BLaER1 treated with 17β-estradiol and CSF1 and Interleukin-3, amounts not matched to agents 10 nM and 100 nM (cell line): ENCODE data around the gene FEM1A.
"Not testable (repeated sequence)": the region's sequence is repeated elsewhere in the genome, so short reads cannot be mapped to it uniquely, and the experiment has no call there.

Experiments
- H3K27ac ChIP-seq, 11 experiments: shearing (Covaris generic); formaldehyde crosslinking; 2 replicates each; pipeline ENCODE4 v1.8.1; 2022
- H3K27me3 ChIP-seq, 11 experiments: shearing (Covaris generic); formaldehyde crosslinking; 2 replicates each; pipeline ENCODE4 v1.8.1; 2022
- H3K36me3 ChIP-seq, 11 experiments: shearing (Covaris generic); formaldehyde crosslinking; 2 replicates each; pipeline ENCODE4 v1.8.1; 2022
- H3K4me1 ChIP-seq, 10 experiments: shearing (Covaris generic); formaldehyde crosslinking; 2 replicates each; pipeline ENCODE4 v1.8.1; 2022
- H3K4me2 ChIP-seq, 11 experiments: shearing (Covaris generic); formaldehyde crosslinking; 2 replicates each; pipeline ENCODE4 v1.8.1; 2022
- H3K4me3 ChIP-seq, 10 experiments: shearing (Covaris generic); formaldehyde crosslinking; 2 replicates each; pipeline ENCODE4 v1.8.1; 2022
- H3K9ac ChIP-seq, 11 experiments: shearing (Covaris generic); formaldehyde crosslinking; 2 replicates each; pipeline ENCODE4 v1.8.1; 2022
- H3K9me3 ChIP-seq, 11 experiments: shearing (Covaris generic); formaldehyde crosslinking; replicated peaks in 1 of 11; 2 replicates each; pipeline ENCODE4 v1.8.1; 2022
- H4K20me1 ChIP-seq, 11 experiments: shearing (Covaris generic); formaldehyde crosslinking; 2 replicates each; pipeline ENCODE4 v1.8.1; 2022
- Cebpa-rat ChIP-seq, 11 experiments: shearing (Covaris generic); IDR thresholded peaks; 2 replicates each; pipeline ENCODE4 v1.8.1; 2022

The FEM1A gene

DNA sequence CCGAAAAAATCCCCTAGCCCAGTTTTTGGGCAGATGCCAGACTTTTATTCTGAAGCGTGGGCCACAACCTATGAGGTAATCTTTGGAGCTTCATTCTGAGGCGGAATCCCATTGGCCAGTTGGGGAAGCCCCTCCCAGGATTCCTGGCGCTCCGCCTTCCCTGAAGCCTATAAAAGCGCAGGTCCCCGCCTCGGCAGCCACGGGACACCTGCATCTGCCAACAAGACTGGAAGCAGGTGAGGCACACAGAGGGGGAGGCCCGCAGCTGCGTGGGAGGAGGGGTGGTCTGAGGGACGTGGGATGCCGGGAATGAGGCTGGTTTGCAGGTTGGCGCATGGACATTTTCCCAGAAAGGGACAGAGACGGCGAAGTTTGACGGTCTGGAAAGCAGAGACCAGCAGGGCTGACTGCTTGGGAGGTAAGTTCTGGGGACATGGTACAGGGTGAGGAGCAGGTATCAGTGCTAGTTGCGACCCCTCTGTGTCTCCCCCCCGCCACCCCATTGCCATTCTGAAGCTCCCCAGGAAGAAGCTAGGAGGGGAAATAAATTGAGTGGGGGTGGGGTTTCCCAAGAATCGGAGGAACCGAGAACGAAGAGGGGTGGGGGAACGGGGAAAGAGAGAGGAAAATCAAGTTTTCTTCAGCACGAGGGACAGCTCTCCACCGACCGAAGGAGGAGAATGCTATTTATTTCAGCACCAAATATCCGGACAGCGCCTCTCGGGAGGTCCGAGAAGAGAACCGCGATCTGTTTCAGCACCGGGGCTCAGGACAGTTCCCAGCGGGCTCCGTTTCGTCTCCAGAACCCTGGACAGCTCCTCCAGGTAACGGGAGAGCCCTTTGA, 22.4 kb upstream of the FEM1A start:
- Histone ChIP-seq H3K27ac (no peak overlapping the region), H3K36me3 (no peaks in the 10 kb centered on the region), H4K20me1 (peaks cover 0 to 17% (median 0%) of the 10 kb centered on the region in 11 experiments; a peak in 6 of 22 replicates), H3K27me3 (no peaks in the 10 kb centered on the region; a peak in 1 of 22 replicates), H3K4me2 (no peak overlapping the region), H3K4me1 (peaks cover 9 to 32% (median 23%) of the 10 kb centered on the region in 10 experiments; a peak in 19 of 20 replicates), H3K9me3 (no peaks in the 10 kb centered on the region), H3K4me3 (no peak overlapping the region), H3K9ac (no peak overlapping the region)
- no peak for TF ChIP-seq Cebpa-rat (IDR thresholded peaks at IDR 0.05)

- no peak overlapping the region for H3K4me3 ChIP-seq
- H3K36me3 ChIP-seq, result no peaks in the 10 kb centered on the region
- no peaks in the 10 kb centered on the region; a peak in 1 of 22 replicates for H3K27me3 ChIP-seq
- H3K4me2 ChIP-seq, result peak overlapping the region in 10 of 11 experiments; percentile 29 to 90 (median 70); a peak in 19 of 22 replicates
- H4K20me1 ChIP-seq, result peaks cover 0 to 19% (median 0%) of the 10 kb centered on the region in 11 experiments; a peak in 6 of 22 replicates
- peaks cover 9 to 66% (median 43%) of the 10 kb centered on the region in 10 experiments; a peak in 19 of 20 replicates for H3K4me1 ChIP-seq
- H3K9ac ChIP-seq, result no peak overlapping the region
- no peak overlapping the region for H3K27ac ChIP-seq
- peaks cover 0 to 8% (median 6%) of the 10 kb centered on the region in 11 experiments; a peak in 10 of 22 replicates for H3K9me3 ChIP-seq
- no peak for TF ChIP-seq Cebpa-rat (IDR thresholded peaks at IDR 0.05)
These were observed 19.0 kb upstream of the FEM1A start for GRCh38 chr19:4772566-4772965.

GRCh38 chr19:4773047-4773640, 18.4 kb upstream of the FEM1A start:
- Histone ChIP-seq H3K36me3 (no peaks in the 10 kb centered on the region), H3K27ac (no peak overlapping the region), H3K4me1 (peaks cover 9 to 71% (median 43%) of the 10 kb centered on the region in 10 experiments; a peak in 19 of 20 replicates), H3K4me3 (no peak overlapping the region), H3K9ac (no peak overlapping the region), H3K9me3 (peaks cover 0 to 8% (median 6%) of the 10 kb centered on the region in 11 experiments; a peak in 10 of 22 replicates), H4K20me1 (peaks cover 0 to 19% (median 0%) of the 10 kb centered on the region in 11 experiments; a peak in 6 of 22 replicates), H3K27me3 (no peaks in the 10 kb centered on the region; a peak in 1 of 22 replicates), H3K4me2 (peak overlapping the region; percentile 29 to 90 (median 69); a peak in 21 of 22 replicates)
- TF ChIP-seq Cebpa-rat (IDR thresholded peaks at IDR 0.05), result no peak

GRCh38 chr19:4774136-4774535, 17.4 kb upstream of the FEM1A start:
- peak overlapping the region in 9 of 11 experiments; percentile 29 to 90 (median 71); a peak in 17 of 22 replicates for H3K4me2 ChIP-seq
- peak overlapping the region in 1 of 10 experiments; percentile 12; a peak in 1 of 20 replicates for H3K4me3 ChIP-seq
- peaks cover 0 to 8% (median 6%) of the 10 kb centered on the region in 11 experiments; a peak in 10 of 22 replicates for H3K9me3 ChIP-seq
- TF ChIP-seq Cebpa-rat (IDR thresholded peaks at IDR 0.05), result no peak
- no peak overlapping the region for H3K9ac ChIP-seq
- H3K27ac ChIP-seq, result no peak overlapping the region
- peaks cover 9 to 75% (median 43%) of the 10 kb centered on the region in 10 experiments; a peak in 19 of 20 replicates for H3K4me1 ChIP-seq
- H3K27me3 ChIP-seq, result no peaks in the 10 kb centered on the region; a peak in 1 of 22 replicates
- peaks cover 0 to 14% (median 0%) of the 10 kb centered on the region in 11 experiments; a peak in 6 of 22 replicates for H4K20me1 ChIP-seq
- no peaks in the 10 kb centered on the region for H3K36me3 ChIP-seq

- no peak overlapping the region for H3K27ac ChIP-seq
- peaks cover 0 to 14% (median 0%) of the 10 kb centered on the region in 11 experiments; a peak in 3 of 22 replicates for H4K20me1 ChIP-seq
- no peak overlapping the region for H3K4me3 ChIP-seq
- H3K4me2 ChIP-seq, result peak overlapping the region in 5 of 11 experiments; percentile 14 to 90 (median 85); a peak in 9 of 22 replicates
- H3K27me3 ChIP-seq, result no peaks in the 10 kb centered on the region; a peak in 1 of 22 replicates
- TF ChIP-seq Cebpa-rat (IDR thresholded peaks at IDR 0.05), result no peak
- peaks cover 1 to 16% (median 10%) of the 10 kb centered on the region in 11 experiments; a peak in 18 of 22 replicates for H3K9me3 ChIP-seq
- H3K36me3 ChIP-seq, result no peaks in the 10 kb centered on the region
- H3K9ac ChIP-seq, result no peak overlapping the region
- H3K4me1 ChIP-seq, result peaks cover 9 to 84% (median 44%) of the 10 kb centered on the region in 10 experiments; a peak in 19 of 20 replicates
These were observed 15.8 kb upstream of the FEM1A start for GRCh38 chr19:4775627-4776152.

GRCh38 chr19:4776436-4777211, 14.9 kb upstream of the FEM1A start:
- no peak for TF ChIP-seq Cebpa-rat (IDR thresholded peaks at IDR 0.05)
- Histone ChIP-seq H4K20me1 (peaks cover 0 to 14% (median 0%) of the 10 kb centered on the region in 11 experiments; a peak in 3 of 22 replicates), H3K27me3 (no peaks in the 10 kb centered on the region; a peak in 1 of 22 replicates), H3K36me3 (no peaks in the 10 kb centered on the region), H3K4me3 (no peak overlapping the region), H3K27ac (no peak overlapping the region), H3K4me2 (peak overlapping the region in 6 of 11 experiments; percentile 8 to 90 (median 44); a peak in 10 of 22 replicates), H3K9me3 (peaks cover 5 to 19% (median 15%) of the 10 kb centered on the region in 11 experiments; a peak in 18 of 22 replicates), H3K4me1 (peaks cover 9 to 88% (median 54%) of the 10 kb centered on the region in 10 experiments; a peak in 19 of 20 replicates), H3K9ac (no peak overlapping the region)

DNA sequence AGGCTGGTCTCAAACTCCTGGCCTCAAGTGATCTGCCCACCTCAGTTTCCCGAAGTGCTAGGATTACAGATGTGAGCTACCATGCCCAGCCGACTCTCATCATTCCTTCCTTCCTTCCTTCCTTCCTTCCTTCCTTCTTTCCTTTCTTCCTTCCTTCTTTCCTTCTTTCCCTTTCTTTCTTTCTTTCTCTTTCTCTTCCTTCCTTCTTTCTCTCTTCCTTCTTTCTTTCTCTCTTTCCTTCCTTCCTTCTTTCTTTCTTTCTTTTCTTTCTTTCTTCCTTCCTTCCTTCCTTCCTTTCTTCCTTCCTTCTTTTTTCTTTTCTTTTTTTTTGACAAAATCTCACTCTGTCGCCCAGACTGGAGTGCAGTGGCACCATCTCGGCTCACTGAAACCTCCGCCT, 13.4 kb upstream of the FEM1A start:
- H3K27me3 ChIP-seq, H3K27ac ChIP-seq, H3K4me3 ChIP-seq, H3K36me3 ChIP-seq, H3K9ac ChIP-seq: not testable (repeated sequence)
- Histone ChIP-seq H3K4me2 (peak overlapping the region in 5 of 11 experiments; percentile 2 to 90 (median 15); a peak in 1 of 22 replicates), H4K20me1 (peaks cover 0 to 14% (median 0%) of the 10 kb centered on the region in 11 experiments; a peak in 3 of 22 replicates), H3K9me3 (peaks cover 5 to 19% (median 15%) of the 10 kb centered on the region in 11 experiments; a peak in 18 of 22 replicates), H3K4me1 (peaks cover 7 to 88% (median 54%) of the 10 kb centered on the region in 10 experiments; a peak in 19 of 20 replicates)

- no peak for TF ChIP-seq Cebpa-rat (IDR thresholded peaks at IDR 0.05)
- H3K4me1 ChIP-seq, result peaks cover 5 to 85% (median 48%) of the 10 kb centered on the region in 10 experiments; a peak in 19 of 20 replicates
- no peaks in the 10 kb centered on the region for H4K20me1 ChIP-seq
- H3K27ac ChIP-seq, result no peak overlapping the region
- peak overlapping the region in 6 of 11 experiments; percentile 31 to 85 (median 70); a peak in 12 of 22 replicates for H3K4me2 ChIP-seq
- H3K9me3 ChIP-seq, result peaks cover 5 to 15% (median 12%) of the 10 kb centered on the region in 11 experiments; a peak in 18 of 22 replicates
- H3K36me3 ChIP-seq, result no peaks in the 10 kb centered on the region
- H3K9ac ChIP-seq, result no peak overlapping the region
- no peak overlapping the region for H3K4me3 ChIP-seq
- H3K27me3 ChIP-seq, result 0 out of 22 replicates have a peak, but pooled peaks cover 0 to 4% (median 0%) of the 10 kb centered on the region in 11 experiments
These were observed 10.7 kb upstream of the FEM1A start for GRCh38 chr19:4780860-4781259.
